SK-N-SH (cell line): ENCODE results near the gene ABLIM1.

Experiments
- CTCF ChIP-seq: fragments of 200-600 bp; sonication (generic); IDR thresholded peaks from 2 replicates; pipeline ENCODE4 v1.6.1; 2017; ENCODE audit warnings: antibody characterized with exemption, mild to moderate bottlenecking, moderate library complexity
- JUND ChIP-seq: IDR thresholded peaks from 2 replicates; pipeline ENCODE4 v1.4.0; 2012
- POLR2AphosphoS5 ChIP-seq: IDR thresholded peaks from 2 replicates; pipeline ENCODE4 v1.6.1; 2012; ENCODE audit warnings: low read depth, low read length
- SMC3 ChIP-seq: IDR thresholded peaks from 2 replicates; pipeline ENCODE4 v1.6.1; 2012; ENCODE audit warnings: low read depth, low read length, improper control_type of control experiment

GRCh38 chr10:114645706-114646105 is 12.4 kb downstream of the ABLIM1 start:
- TF ChIP-seq JUND (no peak), POLR2AphosphoS5 (no peak), SMC3 (no peak), CTCF (no peak)
